Left ventricle myocardium inferior (tissue), 1 donor: Measurements from ENCODE around the gene SH3PXD2B. TPM values are rescaled to one million over a fixed set of nuclear protein-coding genes. Genes with fewer than 3 reads are reported as not detected.
"Not testable (repeated sequence)": the region's sequence is repeated elsewhere in the genome, so short reads cannot be mapped to it uniquely, and the experiment has no call there.

Experiments
- DNase-seq: peaks from one replicate; pipeline ENCODE4 v3.0.0-alpha.2; 2020
- H3K27ac ChIP-seq: fragments of 200-600 bp; replicated peaks from 2 replicates; pipeline ENCODE4 v1.8.0; 2021
- H3K27me3 ChIP-seq: fragments of 200-600 bp; 2 replicates; pipeline ENCODE4 v1.8.0; 2021; ENCODE audit warnings: low read depth
- H3K36me3 ChIP-seq: fragments of 200-600 bp; 2 replicates; pipeline ENCODE4 v1.8.0; 2021
- H3K4me1 ChIP-seq: fragments of 200-600 bp; 2 replicates; pipeline ENCODE4 v1.8.0; 2021
- H3K4me3 ChIP-seq: fragments of 200-600 bp; 2 replicates; pipeline ENCODE4 v1.8.0; 2021; ENCODE audit warnings: mild to moderate bottlenecking, moderate library complexity
- H3K9me3 ChIP-seq: fragments of 200-600 bp; replicated peaks from 2 replicates; pipeline ENCODE4 v1.8.0; 2021
- intact Hi-C: fragments of 100-400 bp; cut with micrococcal nuclease; formaldehyde crosslinking; loops from one replicate; pipeline ENCODE4 v1.11.0; 2022
- total RNA-seq: library from RNA; stranded (reverse); fragmentation: NEBNext Ultra II Directional; extraction: Animal tissue kit (Norgen Biotek cat#: 25700); gene quantifications from one replicate; pipeline ENCODE4 v1.2.1, GENCODE V29; 2021
- TF ChIP-seq, protein P1 (sequence below): fragments of 200-600 bp; IDR thresholded peaks from 2 replicates; pipeline ENCODE4 v1.8.0; 2021; ENCODE audit warnings: antibody characterized with exemption, mild to moderate bottlenecking, borderline replicate concordance
- donor health status: DM: no; HTN: yes; CAD: no; lungs with severe emphysema.

Gene SH3PXD2B
- total RNA-seq, 1 donor from 2014 or later = 5.2 TPM

DNA sequence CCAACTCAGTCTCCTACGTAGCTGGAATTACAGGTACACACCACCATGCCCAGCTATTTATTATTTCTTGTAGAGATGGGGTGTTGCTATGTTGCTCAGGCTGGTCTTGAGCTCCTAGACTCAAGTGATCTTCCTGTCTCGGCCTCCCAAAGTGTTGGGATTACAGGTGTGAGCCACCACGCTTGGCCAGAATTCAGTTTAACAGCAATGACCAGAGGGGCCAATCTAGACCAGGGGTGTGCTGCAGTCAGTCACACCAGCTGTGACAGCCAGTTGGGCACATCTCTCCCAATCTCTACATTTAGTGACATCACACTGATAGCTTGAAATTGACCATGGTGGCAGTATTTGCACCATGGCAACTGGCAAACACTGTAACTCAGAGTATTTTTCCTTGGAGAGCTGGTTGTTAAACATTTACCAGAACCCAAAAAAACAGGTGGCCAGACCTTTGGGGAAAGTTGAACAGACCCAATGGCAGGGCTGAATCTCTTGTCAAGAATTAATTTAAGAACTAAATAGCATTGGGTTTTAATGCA is 103.0 kb downstream of the SH3PXD2B start:
- Histone ChIP-seq H3K4me1 (peaks cover 6% of the 10 kb centered on the region), H3K27me3 (no peaks in the 10 kb centered on the region), H3K27ac (no peak overlapping the region), H3K36me3 (peaks cover 51% of the 10 kb centered on the region), H3K9me3 (no peaks in the 10 kb centered on the region), H3K4me3 (no peak overlapping the region)
- DNase-seq = no peak
- intact Hi-C loops = no loop called here
- TF ChIP-seq, protein P1, sequence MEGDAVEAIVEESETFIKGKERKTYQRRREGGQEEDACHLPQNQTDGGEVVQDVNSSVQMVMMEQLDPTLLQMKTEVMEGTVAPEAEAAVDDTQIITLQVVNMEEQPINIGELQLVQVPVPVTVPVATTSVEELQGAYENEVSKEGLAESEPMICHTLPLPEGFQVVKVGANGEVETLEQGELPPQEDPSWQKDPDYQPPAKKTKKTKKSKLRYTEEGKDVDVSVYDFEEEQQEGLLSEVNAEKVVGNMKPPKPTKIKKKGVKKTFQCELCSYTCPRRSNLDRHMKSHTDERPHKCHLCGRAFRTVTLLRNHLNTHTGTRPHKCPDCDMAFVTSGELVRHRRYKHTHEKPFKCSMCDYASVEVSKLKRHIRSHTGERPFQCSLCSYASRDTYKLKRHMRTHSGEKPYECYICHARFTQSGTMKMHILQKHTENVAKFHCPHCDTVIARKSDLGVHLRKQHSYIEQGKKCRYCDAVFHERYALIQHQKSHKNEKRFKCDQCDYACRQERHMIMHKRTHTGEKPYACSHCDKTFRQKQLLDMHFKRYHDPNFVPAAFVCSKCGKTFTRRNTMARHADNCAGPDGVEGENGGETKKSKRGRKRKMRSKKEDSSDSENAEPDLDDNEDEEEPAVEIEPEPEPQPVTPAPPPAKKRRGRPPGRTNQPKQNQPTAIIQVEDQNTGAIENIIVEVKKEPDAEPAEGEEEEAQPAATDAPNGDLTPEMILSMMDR = no peak

DNA sequence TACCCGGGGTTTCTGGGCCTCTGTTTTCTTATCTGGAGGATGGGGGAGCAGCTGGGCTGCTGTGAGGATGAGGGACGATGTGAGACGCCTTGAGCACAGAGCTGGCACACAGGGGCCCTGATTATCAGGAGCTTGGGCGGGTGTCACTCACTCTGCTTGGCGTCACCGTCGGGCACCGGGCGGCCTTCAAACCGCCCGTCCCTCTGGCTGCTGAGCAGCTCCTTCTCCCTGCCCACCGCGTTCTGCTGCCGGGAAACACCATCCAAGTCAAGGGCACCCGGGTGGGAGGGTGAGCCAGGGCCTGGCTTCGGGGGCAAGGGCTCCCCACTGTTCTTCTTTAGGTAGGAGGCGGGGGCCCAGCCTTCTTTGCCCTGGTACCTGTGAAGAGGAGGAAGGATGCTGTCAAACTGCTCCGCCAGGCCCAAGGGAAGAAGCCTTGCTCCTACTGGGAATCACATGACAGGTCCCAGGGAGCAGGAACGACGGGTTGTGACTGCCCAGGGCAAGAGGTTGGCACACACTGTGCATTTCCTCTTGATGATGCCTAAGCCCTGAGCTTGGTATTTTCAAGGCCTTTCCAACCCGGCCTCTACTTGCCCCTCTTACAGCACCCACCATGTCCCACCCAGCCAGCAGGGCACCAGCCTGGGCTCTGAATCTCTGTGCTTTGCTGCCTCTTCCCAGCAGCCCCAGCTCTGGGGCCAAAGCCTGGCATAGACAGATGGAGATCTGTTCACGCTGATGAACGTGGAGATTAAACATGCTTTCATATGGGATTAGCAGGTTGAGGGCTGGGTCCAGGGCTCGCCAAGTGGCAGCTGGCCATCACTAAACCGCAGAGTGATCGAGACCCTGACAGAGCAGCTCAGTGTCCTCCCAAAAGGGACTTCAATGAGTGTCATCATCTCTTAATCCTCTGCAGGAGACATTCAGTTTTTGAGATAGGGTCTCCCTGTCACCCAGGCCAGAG is 103.8 kb downstream of the SH3PXD2B start:
- H3K36me3 ChIP-seq = peaks cover 51% of the 10 kb centered on the region
- H3K27me3 ChIP-seq = no peaks in the 10 kb centered on the region
- DNase-seq = no peak
- H3K4me1 ChIP-seq = no peaks in the 10 kb centered on the region
- H3K27ac ChIP-seq = no peak overlapping the region
- no peaks in the 10 kb centered on the region for H3K9me3 ChIP-seq
- intact Hi-C loops = no loop called here
- H3K4me3 ChIP-seq = no peak overlapping the region
- TF ChIP-seq, protein P1 = no peak

DNA sequence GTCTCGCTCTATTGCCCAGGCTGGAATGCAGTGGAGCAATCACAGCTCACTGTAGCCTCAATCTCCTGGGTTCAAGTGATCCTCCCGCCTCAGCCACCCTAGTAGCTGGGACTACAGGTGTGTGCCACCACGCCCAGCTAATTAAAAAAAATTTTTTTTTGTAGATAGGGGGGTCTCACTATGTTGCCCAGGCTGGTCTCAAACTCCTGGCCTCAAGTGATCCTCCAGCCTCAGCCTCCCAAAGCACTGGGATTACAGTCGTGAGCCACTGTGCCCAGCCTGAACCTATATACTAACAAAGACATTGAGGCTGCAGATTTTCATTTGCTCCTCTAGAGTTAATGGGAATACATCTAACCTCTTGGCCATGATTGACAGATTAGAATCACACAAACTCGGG is 105.6 kb downstream of the SH3PXD2B start:
- H3K27me3 ChIP-seq, DNase-seq, H3K9me3 ChIP-seq, H3K4me3 ChIP-seq, intact Hi-C loops, H3K27ac ChIP-seq, H3K4me1 ChIP-seq: not testable (repeated sequence)
- H3K36me3 ChIP-seq = peaks cover 49% of the 10 kb centered on the region

DNA sequence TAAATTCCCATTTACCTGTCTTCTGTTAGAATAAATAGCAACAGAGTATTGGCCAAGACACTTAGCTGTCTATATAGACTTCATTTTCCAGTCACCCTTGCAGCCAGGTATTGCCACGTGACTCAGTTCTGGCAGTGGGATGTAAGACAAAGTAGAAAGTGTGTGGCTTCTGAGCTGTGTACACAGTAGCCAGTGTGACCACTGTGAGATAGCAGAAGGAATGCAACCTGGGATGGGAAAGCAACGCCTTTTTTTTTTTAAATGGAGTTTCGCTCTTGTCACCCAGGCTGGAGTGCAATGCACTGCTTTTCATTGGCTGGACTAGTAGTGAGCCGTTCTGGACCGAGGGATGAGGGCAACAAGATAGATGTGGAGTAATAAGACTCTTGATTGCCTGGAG is 106.2 kb downstream of the SH3PXD2B start:
- H3K27ac ChIP-seq = no peak overlapping the region
- H3K9me3 ChIP-seq = no peaks in the 10 kb centered on the region
- no peaks in the 10 kb centered on the region for H3K27me3 ChIP-seq
- no peak for DNase-seq
- intact Hi-C loops = no loop called here
- no peaks in the 10 kb centered on the region for H3K4me1 ChIP-seq
- peaks cover 46% of the 10 kb centered on the region for H3K36me3 ChIP-seq
- H3K4me3 ChIP-seq = no peak overlapping the region
- TF ChIP-seq, protein P1 = no peak

DNA sequence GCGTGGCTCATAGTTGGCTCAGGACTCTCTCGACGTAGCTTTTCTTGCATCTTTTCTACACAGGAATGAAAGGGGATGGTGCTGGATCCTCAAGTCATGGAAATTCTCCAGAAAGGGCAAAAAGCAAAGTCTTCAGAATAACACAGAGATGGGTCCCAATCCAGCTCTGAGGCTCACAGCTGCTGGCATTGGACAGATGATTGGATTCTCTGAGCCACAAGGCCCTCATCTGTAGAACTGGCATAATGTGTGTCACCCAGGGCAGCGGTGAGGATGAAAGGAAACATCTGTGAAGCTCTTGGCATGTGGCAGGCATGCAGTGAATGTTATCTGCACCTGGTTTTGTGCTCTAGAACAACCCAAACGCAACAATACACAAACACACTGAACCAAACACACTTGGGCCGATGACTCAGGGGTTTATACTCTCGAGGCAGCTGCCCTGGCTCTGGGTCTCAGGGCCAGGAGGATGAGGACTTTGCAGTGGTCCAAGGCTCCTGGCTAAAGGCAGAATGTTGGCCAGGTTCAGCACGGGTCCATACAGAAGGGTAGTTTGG is 106.8 kb downstream of the SH3PXD2B start:
- TF ChIP-seq, protein P1 = no peak
- Histone ChIP-seq H3K4me1 (no peaks in the 10 kb centered on the region), H3K27me3 (no peaks in the 10 kb centered on the region), H3K9me3 (no peaks in the 10 kb centered on the region), H3K27ac (no peak overlapping the region), H3K4me3 (no peak overlapping the region), H3K36me3 (peaks cover 49% of the 10 kb centered on the region)
- intact Hi-C loops = no loop called here
- no peak for DNase-seq

DNA sequence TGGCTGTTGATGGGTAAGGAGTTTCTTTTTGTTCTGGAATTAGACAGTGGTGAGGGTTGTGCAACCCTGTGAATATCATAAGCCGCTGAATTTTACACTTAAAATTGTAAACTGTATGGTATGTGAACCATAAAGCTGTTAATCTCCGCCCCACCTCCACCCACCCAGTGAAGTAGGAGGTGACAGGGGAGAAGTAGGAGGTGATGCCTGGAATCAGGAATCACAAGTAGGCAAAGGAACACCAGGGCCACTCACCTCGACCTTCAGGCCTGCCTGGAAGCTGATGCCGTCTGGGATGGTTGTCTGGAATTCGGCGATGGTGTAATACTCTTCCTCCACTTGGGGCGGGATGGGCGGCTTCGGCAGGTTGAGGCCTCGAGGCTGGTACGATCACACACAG is 108.4 kb downstream of the SH3PXD2B start:
- Histone ChIP-seq H3K4me3 (no peak overlapping the region), H3K9me3 (no peaks in the 10 kb centered on the region), H3K27me3 (no peaks in the 10 kb centered on the region), H3K27ac (no peak overlapping the region), H3K4me1 (no peaks in the 10 kb centered on the region), H3K36me3 (peaks cover 45% of the 10 kb centered on the region)
- intact Hi-C loops = no loop called here
- TF ChIP-seq, protein P1 = no peak
- DNase-seq = no peak
